BE2C (cell line): ENCODE data around the gene FAM234A.
A peak's percentile ranks its signal among the peaks of the same experiment; 100 is the strongest.
"Not testable (repeated sequence)": the region's sequence is repeated elsewhere in the genome, so short reads cannot be mapped to it uniquely, and the experiment has no call there.

Source experiments
- DNase-seq: peaks from one replicate; pipeline ENCODE4 v3.0.0-alpha.2; 2020
- H3K27me3 ChIP-seq: fragments of 250-450 bp; sonication (Bioruptor Pico); 2 replicates; pipeline ENCODE4 v1.5.1; 2020; ENCODE audit warnings: mild to moderate bottlenecking
- H3K36me3 ChIP-seq: fragments of 250-450 bp; sonication (Bioruptor Pico); 2 replicates; pipeline ENCODE4 v1.5.1; 2020; ENCODE audit warnings: mild to moderate bottlenecking
- H3K4me1 ChIP-seq: fragments of 250-450 bp; sonication (Bioruptor Pico); 2 replicates; pipeline ENCODE4 v1.5.1; 2020
- H3K4me3 ChIP-seq: 2 replicates; pipeline ENCODE4 v1.5.1; 2011; ENCODE audit warnings: low read depth, low read length
- H3K9me3 ChIP-seq: fragments of 250-450 bp; sonication (Bioruptor Pico); 2 replicates; pipeline ENCODE4 v1.5.1; 2020
- CTCF ChIP-seq: IDR thresholded peaks from 2 replicates; pipeline ENCODE4 v1.5.1; 2012; ENCODE audit warnings: mild to moderate bottlenecking, low read depth, low read length

Gene FAM234A

GRCh38 chr16:228852-229730, 5.5 kb upstream of the FAM234A start, which contains the start of gene LUC7L:
Gene LUC7L (minus strand): TSS chr16:229449. CDS start chr16:229339, 110 bp downstream.
- TF ChIP-seq CTCF, result no peak
- peak; percentile 95 for DNase-seq
- H3K9me3 ChIP-seq, result no peaks in the 10 kb centered on the region
- H3K4me3 ChIP-seq, result peak within 1 kb of the TSS; percentile 98
- H3K27me3 ChIP-seq, result no peaks in the 10 kb centered on the region
- peaks cover 42% of the 10 kb centered on the region for H3K36me3 ChIP-seq
- no peaks in the 10 kb centered on the region; the same call in 1 of the 2 replicates for H3K4me1 ChIP-seq

GRCh38 chr16:229731-230281, 4.8 kb upstream of the FAM234A start:
- Histone ChIP-seq H3K9me3 (no peaks in the 10 kb centered on the region), H3K4me3 (peak overlapping the region; percentile 98), H3K4me1 (no peaks in the 10 kb centered on the region; the same call in 1 of the 2 replicates), H3K36me3 (peaks cover 35% of the 10 kb centered on the region), H3K27me3 (no peaks in the 10 kb centered on the region)
- no peak for TF ChIP-seq CTCF
- no peak for DNase-seq

- not testable (repeated sequence) for H3K4me1 ChIP-seq, H3K9me3 ChIP-seq, DNase-seq, H3K4me3 ChIP-seq, H3K27me3 ChIP-seq
- peaks cover 31% of the 10 kb centered on the region for H3K36me3 ChIP-seq
Measured at GRCh38 chr16:230351-230750, 4.3 kb upstream of the FAM234A start.

GRCh38 chr16:230949-231348, 3.7 kb upstream of the FAM234A start:
- DNase-seq, result no peak
- Histone ChIP-seq H3K27me3 (no peaks in the 10 kb centered on the region), H3K4me3 (no peak overlapping the region), H3K36me3 (peaks cover 28% of the 10 kb centered on the region), H3K9me3 (peaks cover 3% of the 10 kb centered on the region; the same call in 1 of the 2 replicates), H3K4me1 (peaks cover 2% of the 10 kb centered on the region; the same call in 1 of the 2 replicates)
- TF ChIP-seq CTCF, result no peak

GRCh38 chr16:239948-240277, 5.3 kb downstream of the FAM234A start:
- H3K4me3 ChIP-seq, result no peak overlapping the region
- H3K9me3 ChIP-seq, result peaks cover 3% of the 10 kb centered on the region; the same call in 1 of the 2 replicates
- 0 out of 2 replicates have a peak, but pooled peaks cover 2% of the 10 kb centered on the region for H3K4me1 ChIP-seq
- no peaks in the 10 kb centered on the region for H3K36me3 ChIP-seq
- no peak for DNase-seq
- TF ChIP-seq CTCF, result no peak
- no peaks in the 10 kb centered on the region for H3K27me3 ChIP-seq

- Histone ChIP-seq H3K4me3 (no peak overlapping the region), H3K9me3 (peaks cover 2% of the 10 kb centered on the region; the same call in 1 of the 2 replicates), H3K27me3 (no peaks in the 10 kb centered on the region), H3K4me1 (0 out of 2 replicates have a peak, but pooled peaks cover 2% of the 10 kb centered on the region), H3K36me3 (no peaks in the 10 kb centered on the region)
- no peak for DNase-seq
- TF ChIP-seq CTCF, result no peak
Measured at GRCh38 chr16:240559-240958, 5.9 kb downstream of the FAM234A start.
